AG04450 (cell line): ENCODE data around the gene TMCC1. TPM values are rescaled to one million over a fixed set of nuclear protein-coding genes. Genes with fewer than 3 reads are reported as not detected.

Source experiments
- CTCF ChIA-PET: fragments of 300-600, 350-600 bp; formaldehyde crosslinking; extraction: SDS; loops from one replicate; lab custom pipeline; 2022; ENCODE audit warnings: antibody characterized with exemption, inconsistent platforms; lab: Charles Lee
- POLR2A ChIA-PET: fragments of 350-600 bp; formaldehyde crosslinking; extraction: SDS; loops from one replicate; lab custom pipeline; 2021; ENCODE audit warnings: antibody characterized with exemption, inconsistent platforms; lab: Yijun Ruan, JAX
- DNase-seq: peaks from one replicate; pipeline ENCODE4 v3.0.0-alpha.2; 2011; ENCODE audit warnings: low read depth, low spot score
- H3K27ac ChIP-seq: one replicate; pipeline ENCODE4 v1.5.1; 2012; ENCODE audit warnings: low read depth, low read length, control low read depth
- H3K27me3 ChIP-seq: one replicate; pipeline ENCODE4 v1.6.0; 2012; ENCODE audit warnings: low read length; ENCODE audit not compliant: control insufficient read depth, insufficient read depth
- H3K4me3 ChIP-seq: 2 replicates; pipeline ENCODE4 v1.5.1; 2011; ENCODE audit warnings: mild to moderate bottlenecking, low read depth, low read length, control low read depth
- H3K9me3 ChIP-seq: 2 replicates; pipeline ENCODE4 v1.5.1; 2012; ENCODE audit warnings: low read length; ENCODE audit not compliant: control insufficient read depth, insufficient read depth
- polyA plus RNA-seq: library from polyadenylated mRNA; depleted of rRNA; stranded (reverse); fragments of >200 nt; gene quantifications from 2 replicates; pipeline ENCODE4 v1.2.3, GENCODE V29; 2011
- TF ChIP-seq, protein P1 (sequence below): IDR thresholded peaks from 2 replicates; pipeline ENCODE4 v1.5.1; 2011; ENCODE audit warnings: low read depth, low read length, control low read depth, inconsistent platforms

The TMCC1 gene
- polyA plus RNA-seq, 1 experiment: 14.1 TPM

- Histone ChIP-seq H3K4me3 (no peak overlapping the region), H3K27ac (no peak overlapping the region), H3K27me3 (peaks cover 13% of the 10 kb centered on the region), H3K9me3 (peaks cover 15% of the 10 kb centered on the region)
- DNase-seq: no peak
- POLR2A ChIA-PET: no interaction called here
- CTCF ChIA-PET: interaction anchor here (0.8 to 2.2 kb wide), 14 partner anchors 9 to 447 kb away, joined by 3 to 21 read pairs (median 5); no protein-coding TSS in a partner anchor
- TF ChIP-seq, protein P1, sequence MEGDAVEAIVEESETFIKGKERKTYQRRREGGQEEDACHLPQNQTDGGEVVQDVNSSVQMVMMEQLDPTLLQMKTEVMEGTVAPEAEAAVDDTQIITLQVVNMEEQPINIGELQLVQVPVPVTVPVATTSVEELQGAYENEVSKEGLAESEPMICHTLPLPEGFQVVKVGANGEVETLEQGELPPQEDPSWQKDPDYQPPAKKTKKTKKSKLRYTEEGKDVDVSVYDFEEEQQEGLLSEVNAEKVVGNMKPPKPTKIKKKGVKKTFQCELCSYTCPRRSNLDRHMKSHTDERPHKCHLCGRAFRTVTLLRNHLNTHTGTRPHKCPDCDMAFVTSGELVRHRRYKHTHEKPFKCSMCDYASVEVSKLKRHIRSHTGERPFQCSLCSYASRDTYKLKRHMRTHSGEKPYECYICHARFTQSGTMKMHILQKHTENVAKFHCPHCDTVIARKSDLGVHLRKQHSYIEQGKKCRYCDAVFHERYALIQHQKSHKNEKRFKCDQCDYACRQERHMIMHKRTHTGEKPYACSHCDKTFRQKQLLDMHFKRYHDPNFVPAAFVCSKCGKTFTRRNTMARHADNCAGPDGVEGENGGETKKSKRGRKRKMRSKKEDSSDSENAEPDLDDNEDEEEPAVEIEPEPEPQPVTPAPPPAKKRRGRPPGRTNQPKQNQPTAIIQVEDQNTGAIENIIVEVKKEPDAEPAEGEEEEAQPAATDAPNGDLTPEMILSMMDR: no peak
Measured at GRCh38 chr3:129933471-129933870, 40.0 kb upstream of the TMCC1 start.

DNA sequence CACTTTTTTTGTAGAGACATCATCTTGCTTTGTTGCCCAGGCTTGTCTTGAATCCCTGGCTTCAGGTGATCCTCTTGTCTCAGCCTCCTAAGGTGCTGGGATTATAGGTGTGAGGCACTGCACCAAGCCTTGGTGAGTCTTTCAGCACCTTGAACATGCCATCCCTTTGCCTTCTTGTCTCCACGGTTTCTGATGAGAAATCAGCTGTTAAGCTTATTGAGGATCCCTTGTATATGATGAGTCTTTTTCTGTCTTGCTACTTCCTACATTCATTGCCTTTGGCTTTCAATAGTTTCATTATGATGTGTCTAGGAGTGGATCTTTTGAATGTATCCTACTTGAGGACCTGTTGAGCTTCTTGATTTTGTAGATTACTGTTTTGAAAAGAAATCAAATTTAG lies 35.9 kb upstream of the TMCC1 start:
- Histone ChIP-seq H3K27me3 (peaks cover 22% of the 10 kb centered on the region), H3K9me3 (peaks cover 19% of the 10 kb centered on the region), H3K4me3 (no peak overlapping the region), H3K27ac (no peak overlapping the region)
- TF ChIP-seq, protein P1: no peak
- ChIA-PET POLR2A (interaction anchor here (0.6 kb wide), 1 partner anchor 76 kb away, joined by 3 read pairs; no protein-coding TSS in a partner anchor), CTCF (interaction anchor here (2.1 kb wide), 1 partner anchor 13 kb away, joined by 6 read pairs; no protein-coding TSS in a partner anchor)
- no peak for DNase-seq

GRCh38 chr3:129927072-129927471 lies 33.6 kb upstream of the TMCC1 start:
- H3K9me3 ChIP-seq: peaks cover 19% of the 10 kb centered on the region
- H3K27me3 ChIP-seq: peaks cover 19% of the 10 kb centered on the region
- no peak overlapping the region for H3K4me3 ChIP-seq
- no peak overlapping the region for H3K27ac ChIP-seq
- DNase-seq: no peak
- POLR2A ChIA-PET: no interaction called here
- CTCF ChIA-PET: interaction anchor here (1.8 to 2.1 kb wide), 2 partner anchors 16 to 437 kb away, joined by 5 to 8 read pairs; no protein-coding TSS in a partner anchor
- TF ChIP-seq, protein P1: no peak

- Histone ChIP-seq H3K27ac (no peak overlapping the region), H3K27me3 (peaks cover 2% of the 10 kb centered on the region), H3K9me3 (peaks cover 39% of the 10 kb centered on the region), H3K4me3 (no peak overlapping the region)
- CTCF ChIA-PET: interaction anchor here (0.7 kb wide), 1 partner anchor 22 kb away, joined by 5 read pairs; no protein-coding TSS in a partner anchor
- DNase-seq: no peak
- TF ChIP-seq, protein P1: no peak
- POLR2A ChIA-PET: no interaction called here
Measured at GRCh38 chr3:129919806-129920205, 26.3 kb upstream of the TMCC1 start.

DNA sequence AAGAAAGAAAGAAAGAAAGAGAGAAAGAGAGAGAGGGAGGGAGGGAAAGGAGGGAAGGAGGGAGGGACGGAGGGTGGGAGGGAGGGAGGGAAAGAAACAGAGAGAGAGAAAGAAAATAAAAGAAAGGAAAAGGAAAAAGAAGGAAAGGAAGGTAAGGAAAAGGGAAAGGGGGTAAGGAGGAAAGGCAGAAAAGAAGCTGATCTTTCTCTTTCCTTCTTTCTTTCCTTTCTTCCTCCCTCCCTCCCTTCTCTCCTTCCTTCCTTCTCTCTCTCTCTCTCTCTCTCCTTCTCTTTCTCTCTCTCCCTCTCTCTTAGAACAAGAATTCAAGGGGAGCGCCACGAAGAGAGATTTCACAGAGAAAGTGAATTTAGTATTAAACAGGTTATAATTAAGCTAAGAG lies 25.8 kb upstream of the TMCC1 start:
- TF ChIP-seq, protein P1: no peak
- POLR2A ChIA-PET: no interaction called here
- Histone ChIP-seq H3K27me3 (peaks cover 2% of the 10 kb centered on the region), H3K9me3 (peaks cover 39% of the 10 kb centered on the region), H3K27ac (no peak overlapping the region), H3K4me3 (no peak overlapping the region)
- CTCF ChIA-PET: interaction anchor here (0.7 kb wide), 1 partner anchor 22 kb away, joined by 5 read pairs; no protein-coding TSS in a partner anchor
- no peak for DNase-seq
